Endothelial cell of umbilical vein (primary cell): ENCODE measurements around the gene CALD1.

Experiments used
- CTCF ChIP-seq, 2 donors: IDR thresholded peaks; 1 replicate in 1 of 2; 2 replicates in 1 of 2; pipeline ENCODE4 v1.5.1; 2011; ENCODE audit warnings: low read length in 2 of 2, mild to moderate bottlenecking in 2 of 2, moderate library complexity in 2 of 2, control low read depth in 1 of 2, inconsistent platforms in 1 of 2, low read depth in 1 of 2; ENCODE audit not compliant: insufficient read depth in 1 of 2; ENCODE audit errors: extremely low read depth in 1 of 2
- EZH2 ChIP-seq: IDR thresholded peaks from 2 replicates; pipeline ENCODE4 v1.6.1; 2012; ENCODE audit warnings: borderline replicate concordance, low read depth, mild to moderate bottlenecking, moderate library complexity, low read length, inconsistent platforms; ENCODE audit not compliant: severe bottlenecking
- GATA2 ChIP-seq: IDR thresholded peaks from 2 replicates; pipeline ENCODE4 v1.7.0; 2011; ENCODE audit warnings: low read depth, mild to moderate bottlenecking, moderate library complexity, mixed read lengths, low read length; ENCODE audit not compliant: insufficient read length, insufficient read depth
- JUN ChIP-seq: IDR thresholded peaks from 2 replicates; pipeline ENCODE4 v1.6.1; 2011; ENCODE audit warnings: borderline replicate concordance, low read depth; ENCODE audit not compliant: insufficient read length, insufficient read depth
- POLR2A ChIP-seq: IDR thresholded peaks from 2 replicates; pipeline ENCODE4 v1.6.1; 2012; ENCODE audit warnings: low read depth, mild to moderate bottlenecking, control low read depth, low read length
- POLR2AphosphoS5 ChIP-seq: IDR thresholded peaks from 2 replicates; pipeline ENCODE4 v1.6.1; 2012; ENCODE audit warnings: low read depth, mild to moderate bottlenecking, control low read depth, low read length, moderate library complexity; ENCODE audit not compliant: insufficient read depth

GRCh38 chr7:134771111-134771510 is 8.3 kb upstream of the CALD1 start:
- no peak for TF ChIP-seq GATA2
- TF ChIP-seq CTCF (IDR thresholded peaks at IDR 0.05; ENCODE audit: extremely low read depth in 1 of 2, insufficient read depth in 1 of 2, low read depth in 1 of 2, low read length in 2 of 2): no peak
- no peak for TF ChIP-seq POLR2A
- TF ChIP-seq EZH2: no peak
- TF ChIP-seq POLR2AphosphoS5: no peak
- no peak for TF ChIP-seq JUN
